ENCODE results near the gene NCBP3. TPM values are rescaled to one million over a fixed set of nuclear protein-coding genes. Genes with fewer than 3 reads are reported as not detected.

Gene NCBP3
- polyA plus RNA-seq, 1 experiment = 9.7 TPM

- H3K36me3 ChIP-seq (ENCODE audit: control insufficient read depth, insufficient read depth, low read length) = peaks cover 23% of the 10 kb centered on the region
- H3K27me3 ChIP-seq (ENCODE audit: control insufficient read depth, insufficient read depth, low read length) = no peaks in the 10 kb centered on the region
- ChIA-PET POLR2A (no interaction called here), CTCF (interaction anchor here (0.9 to 8.7 kb wide), 2 partner anchors 18 to 71 kb away, joined by 3 to 56 read pairs; no protein-coding TSS in a partner anchor)
- DNase-seq (ENCODE audit: low read depth) = no peak
- H3K4me3 ChIP-seq (ENCODE audit: low read depth, low read length) = no peak overlapping the region
- TF ChIP-seq, protein P1, sequence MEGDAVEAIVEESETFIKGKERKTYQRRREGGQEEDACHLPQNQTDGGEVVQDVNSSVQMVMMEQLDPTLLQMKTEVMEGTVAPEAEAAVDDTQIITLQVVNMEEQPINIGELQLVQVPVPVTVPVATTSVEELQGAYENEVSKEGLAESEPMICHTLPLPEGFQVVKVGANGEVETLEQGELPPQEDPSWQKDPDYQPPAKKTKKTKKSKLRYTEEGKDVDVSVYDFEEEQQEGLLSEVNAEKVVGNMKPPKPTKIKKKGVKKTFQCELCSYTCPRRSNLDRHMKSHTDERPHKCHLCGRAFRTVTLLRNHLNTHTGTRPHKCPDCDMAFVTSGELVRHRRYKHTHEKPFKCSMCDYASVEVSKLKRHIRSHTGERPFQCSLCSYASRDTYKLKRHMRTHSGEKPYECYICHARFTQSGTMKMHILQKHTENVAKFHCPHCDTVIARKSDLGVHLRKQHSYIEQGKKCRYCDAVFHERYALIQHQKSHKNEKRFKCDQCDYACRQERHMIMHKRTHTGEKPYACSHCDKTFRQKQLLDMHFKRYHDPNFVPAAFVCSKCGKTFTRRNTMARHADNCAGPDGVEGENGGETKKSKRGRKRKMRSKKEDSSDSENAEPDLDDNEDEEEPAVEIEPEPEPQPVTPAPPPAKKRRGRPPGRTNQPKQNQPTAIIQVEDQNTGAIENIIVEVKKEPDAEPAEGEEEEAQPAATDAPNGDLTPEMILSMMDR (IDR thresholded peaks at IDR 0.05; ENCODE audit: insufficient read depth, low read depth, low read length) = no peak
Measured at GRCh38 chr17:3808701-3809100, 37.3 kb downstream of the NCBP3 start.

GRCh38 chr17:3805581-3805980 lies 40.5 kb downstream of the NCBP3 start:
- POLR2A ChIA-PET = no interaction called here
- no peak overlapping the region for H3K4me3 ChIP-seq (ENCODE audit: low read depth, low read length)
- CTCF ChIA-PET = interaction anchor here (0.6 to 1.5 kb wide), 3 partner anchors 14 to 67 kb away, joined by 3 read pairs; no protein-coding TSS in a partner anchor
- H3K27me3 ChIP-seq (ENCODE audit: control insufficient read depth, insufficient read depth, low read length) = no peaks in the 10 kb centered on the region
- TF ChIP-seq, protein P1 (IDR thresholded peaks at IDR 0.05; ENCODE audit: insufficient read depth, low read depth, low read length) = no peak
- DNase-seq (ENCODE audit: low read depth) = no peak
- peaks cover 8% of the 10 kb centered on the region for H3K36me3 ChIP-seq (ENCODE audit: control insufficient read depth, insufficient read depth, low read length)

DNA sequence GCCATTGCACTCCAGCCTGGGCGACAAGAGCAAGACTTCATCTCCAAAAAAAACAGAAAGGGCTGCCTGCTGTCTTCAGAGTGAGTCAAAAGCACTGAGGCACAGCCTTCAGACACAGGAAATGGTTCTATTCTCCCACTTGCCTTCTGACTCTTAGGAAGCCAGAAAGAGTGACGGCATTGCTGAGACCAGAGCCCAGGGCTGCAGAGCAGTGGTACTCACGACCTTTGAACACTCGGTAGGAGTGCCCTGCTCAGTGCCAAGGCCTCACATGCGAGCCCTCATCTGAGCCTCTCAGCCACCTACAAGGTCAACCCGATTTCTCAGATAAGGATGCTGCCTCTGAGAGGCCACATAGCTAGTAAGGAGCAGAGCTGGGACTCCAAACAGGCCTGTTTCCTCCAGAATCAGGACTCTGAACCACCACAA lies 41.5 kb downstream of the NCBP3 start:
- ChIA-PET POLR2A (no interaction called here), CTCF (interaction anchor here (0.8 to 2.5 kb wide), 3 partner anchors 16 to 66 kb away, joined by 3 to 11 read pairs (median 3); partner anchors contain the start of gene NCBP3)
- Histone ChIP-seq H3K36me3 (ENCODE audit: control insufficient read depth, insufficient read depth, low read length) (peaks cover 7% of the 10 kb centered on the region), H3K4me3 (ENCODE audit: low read depth, low read length) (no peak overlapping the region), H3K27me3 (ENCODE audit: control insufficient read depth, insufficient read depth, low read length) (no peaks in the 10 kb centered on the region)
- no peak for DNase-seq (ENCODE audit: low read depth)
- TF ChIP-seq, protein P1 (IDR thresholded peaks at IDR 0.05; ENCODE audit: insufficient read depth, low read depth, low read length) = no peak

DNA sequence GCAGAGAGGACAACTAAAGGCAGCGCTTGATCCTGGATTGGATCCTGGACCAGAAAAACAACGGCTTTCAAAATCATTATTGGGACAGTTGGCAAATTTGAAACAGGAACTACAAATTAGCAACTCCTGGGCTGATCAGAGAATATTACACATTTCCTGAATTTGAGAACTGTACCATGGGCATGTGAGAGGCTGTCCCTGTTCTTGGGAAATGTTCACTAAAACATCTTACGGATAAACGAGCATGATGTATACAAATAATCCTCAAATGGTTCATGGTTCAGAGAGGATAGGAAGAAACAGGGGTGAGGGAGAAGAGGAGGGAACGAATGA lies 42.8 kb downstream of the NCBP3 start:
- DNase-seq (ENCODE audit: low read depth) = no peak
- CTCF ChIA-PET = interaction anchor here (1.0 to 2.5 kb wide), 3 partner anchors 15 to 65 kb away, joined by 3 to 11 read pairs (median 3); no protein-coding TSS in a partner anchor
- peaks cover 4% of the 10 kb centered on the region for H3K36me3 ChIP-seq (ENCODE audit: control insufficient read depth, insufficient read depth, low read length)
- H3K4me3 ChIP-seq (ENCODE audit: low read depth, low read length) = no peak overlapping the region
- TF ChIP-seq, protein P1 (IDR thresholded peaks at IDR 0.05; ENCODE audit: insufficient read depth, low read depth, low read length) = no peak
- POLR2A ChIA-PET = no interaction called here
- no peaks in the 10 kb centered on the region for H3K27me3 ChIP-seq (ENCODE audit: control insufficient read depth, insufficient read depth, low read length)

DNA sequence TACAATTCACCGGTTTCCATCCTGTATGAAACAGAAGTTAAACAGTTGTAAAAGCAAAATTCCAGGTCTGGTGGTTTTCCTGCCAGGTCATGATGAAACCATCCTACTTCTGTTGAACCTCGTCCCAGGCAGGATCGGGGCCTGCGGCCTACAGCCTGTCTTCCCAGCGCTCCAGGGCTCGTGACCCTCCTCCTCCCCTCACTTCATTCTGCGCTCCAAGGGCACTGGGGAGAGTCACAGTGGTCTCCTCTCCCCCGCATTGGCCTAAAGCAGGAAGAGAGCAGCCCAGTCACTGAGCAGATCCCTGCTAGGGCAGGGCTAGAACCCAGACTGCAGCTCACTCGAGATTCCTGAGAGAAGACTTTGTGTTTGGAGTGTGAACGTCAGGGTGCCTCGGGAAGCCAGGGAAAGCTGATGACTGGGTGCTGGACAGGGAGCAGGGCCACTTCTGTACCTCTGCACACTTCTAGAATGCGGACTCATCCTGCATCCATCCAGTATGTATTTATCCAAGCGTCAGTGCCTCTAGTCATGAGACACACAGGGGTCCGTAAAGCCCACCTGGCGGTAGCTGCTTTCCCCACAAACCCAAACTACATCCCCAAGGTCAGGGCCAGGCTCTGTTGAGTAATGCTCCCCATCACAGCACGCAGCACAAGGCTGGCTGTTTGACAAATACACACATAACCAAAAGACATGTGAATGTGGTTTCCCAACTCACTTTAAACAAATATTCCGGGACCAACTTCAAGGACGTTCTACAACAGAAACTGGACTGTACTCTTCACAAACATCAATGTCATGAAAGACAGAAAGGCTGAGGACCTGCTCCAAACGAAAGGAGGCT lies 43.4 kb downstream of the NCBP3 start:
- Histone ChIP-seq H3K4me3 (ENCODE audit: low read depth, low read length) (no peak overlapping the region), H3K36me3 (ENCODE audit: control insufficient read depth, insufficient read depth, low read length) (peaks cover 2% of the 10 kb centered on the region), H3K27me3 (ENCODE audit: control insufficient read depth, insufficient read depth, low read length) (no peaks in the 10 kb centered on the region)
- CTCF ChIA-PET = interaction anchor here (0.6 to 2.5 kb wide), 4 partner anchors 15 to 76 kb away, joined by 3 to 11 read pairs (median 6); no protein-coding TSS in a partner anchor
- DNase-seq (ENCODE audit: low read depth) = peak; percentile 29
- POLR2A ChIA-PET = no interaction called here
- TF ChIP-seq, protein P1 (IDR thresholded peaks at IDR 0.05; ENCODE audit: insufficient read depth, low read depth, low read length) = no peak
